ENCODE data around the gene LRRK2.

- TF ChIP-seq CTCF (IDR thresholded peaks at IDR 0.05; ENCODE audit: borderline replicate concordance, extremely low read depth, low read length, poor library complexity, severe bottlenecking) (no peak), EZH2 (IDR thresholded peaks at IDR 0.05; ENCODE audit: borderline replicate concordance, low read depth, low read length, severe bottlenecking) (no peak)
These were observed 8.8 kb upstream of the LRRK2 start for GRCh38 chr12:40215982-40216381.
